SK-N-SH (cell line): ENCODE results near the gene MIA. TPM values are rescaled to one million over a fixed set of nuclear protein-coding genes. Genes with fewer than 3 reads are reported as not detected.
"Not testable (repeated sequence)": the region's sequence is repeated elsewhere in the genome, so short reads cannot be mapped to it uniquely, and the experiment has no call there.

Experiments
- CTCF ChIA-PET: fragments of 300-600, 350-600 bp; formaldehyde crosslinking; extraction: SDS; loops from one replicate; lab custom pipeline; 2021; lab: Yijun Ruan, JAX
- POLR2A ChIA-PET: fragments of 350-600 bp; sonication (Branson Sonifier 250); formaldehyde crosslinking; extraction: SDS; loops from one replicate; lab custom pipeline; 2020; ENCODE audit warnings: antibody characterized with exemption, inconsistent platforms; lab: Yijun Ruan, JAX
- DNase-seq: peaks from one replicate; pipeline ENCODE4 v3.0.0; 2012
- H2AFZ ChIP-seq: fragments of 200-600 bp; sonication (generic); 2 replicates; pipeline ENCODE4 v1.8.1; 2016; ENCODE audit warnings: antibody characterized with exemption, mild to moderate bottlenecking, low read depth
- H3F3A ChIP-seq: fragments of 200-600 bp; sonication (generic); replicated peaks from 2 replicates; pipeline ENCODE3; 2016; ENCODE audit warnings: antibody characterized with exemption, mild to moderate bottlenecking; ENCODE audit not compliant: insufficient read depth
- H3K27ac ChIP-seq, 2 experiments: fragments of 200-500 bp in 1 of 2; fragments of 200-600 bp in 1 of 2; sonication (Bioruptor generic) in 1 of 2; sonication (generic), shearing (Covaris generic) in 1 of 2; 2 replicates each; pipeline versions ENCODE4 v1.5.1 to v1.6.1; 2014 to 2016; ENCODE audit warnings: low read depth in 2 of 2, inconsistent platforms in 1 of 2, low read length in 1 of 2, mild to moderate bottlenecking in 1 of 2, mixed read lengths in 1 of 2
- H3K27me3 ChIP-seq: fragments of 200-600 bp; sonication (generic), shearing (Covaris generic); 2 replicates; pipeline ENCODE4 v1.6.1; 2016; ENCODE audit warnings: mixed run types; ENCODE audit not compliant: insufficient read depth
- H3K36me3 ChIP-seq, 2 experiments: fragments of 200-500 bp in 1 of 2; fragments of 200-600 bp in 1 of 2; sonication (Bioruptor generic) in 1 of 2; sonication (generic) in 1 of 2; replicated peaks in 1 of 2; 2 replicates each; pipeline versions ENCODE3 to v1.5.1; 2014 to 2016; ENCODE audit warnings: low read length in 1 of 2, mild to moderate bottlenecking in 1 of 2; ENCODE audit not compliant: insufficient read depth in 2 of 2, control insufficient read depth in 1 of 2
- H3K4me1 ChIP-seq, 2 experiments: fragments of 200-500 bp in 1 of 2; fragments of 200-600 bp in 1 of 2; sonication (Bioruptor generic) in 1 of 2; sonication (generic), shearing (Covaris generic) in 1 of 2; 2 replicates each; pipeline versions ENCODE4 v1.5.1 to v1.6.1; 2014 to 2016; ENCODE audit warnings: low read depth in 1 of 2, low read length in 1 of 2, mixed run types in 1 of 2; ENCODE audit not compliant: insufficient read depth in 2 of 2, control insufficient read depth in 1 of 2
- H3K4me2 ChIP-seq: fragments of 200-600 bp; sonication (generic), shearing (Covaris generic); 2 replicates; pipeline ENCODE4 v1.6.1; 2017; ENCODE audit warnings: mixed run types
- H3K4me3 ChIP-seq, 2 experiments: fragments of 200-500 bp in 1 of 2; fragments of 200-600 bp in 1 of 2; sonication (Bioruptor generic) in 1 of 2; sonication (generic), shearing (Covaris generic) in 1 of 2; 2 replicates each; pipeline versions ENCODE4 v1.5.1 to v1.8.1; 2014 to 2016; ENCODE audit warnings: low read depth in 2 of 2, inconsistent platforms in 1 of 2, low read length in 1 of 2, mild to moderate bottlenecking in 1 of 2, mixed read lengths in 1 of 2, moderate library complexity in 1 of 2
- H3K79me2 ChIP-seq: fragments of 200-600 bp; sonication (generic); 2 replicates; pipeline ENCODE4 v1.8.1; 2017; ENCODE audit warnings: mild to moderate bottlenecking; ENCODE audit not compliant: insufficient read depth
- H3K9ac ChIP-seq: fragments of 200-600 bp; sonication (generic); 2 replicates; pipeline ENCODE4 v1.6.1; 2017; ENCODE audit warnings: mixed run types
- H3K9me2 ChIP-seq: fragments of 200-600 bp; sonication (generic); 2 replicates; pipeline ENCODE4 v1.6.1; 2017; ENCODE audit warnings: mixed run types
- H3K9me3 ChIP-seq: fragments of 200-600 bp; sonication (generic); 2 replicates; pipeline ENCODE4 v1.6.1; 2017; ENCODE audit warnings: mixed run types, mild to moderate bottlenecking, moderate library complexity
- H4K20me1 ChIP-seq: fragments of 200-600 bp; sonication (generic); 2 replicates; pipeline ENCODE4 v1.6.1; 2017; ENCODE audit warnings: mild to moderate bottlenecking, mixed run types; ENCODE audit not compliant: insufficient read depth
- WGBS: methylation state at CpG from one replicate; pipeline ENCODE4 v1.1.6; 2017; ENCODE audit warnings: low lambda C conversion rate; 5-methylcytosine and 5-hydroxymethylcytosine counted together
- polyA plus RNA-seq, 3 experiments: library from polyadenylated mRNA; depleted of rRNA; stranded (reverse); fragments of >200 nt; gene quantifications; 2 replicates each; pipeline ENCODE4 v1.2.3, GENCODE V29; 2012

Gene MIA
- polyA plus RNA-seq, 1 of the 3 experiments (the other 2 are of a cell fraction): not detected

DNA sequence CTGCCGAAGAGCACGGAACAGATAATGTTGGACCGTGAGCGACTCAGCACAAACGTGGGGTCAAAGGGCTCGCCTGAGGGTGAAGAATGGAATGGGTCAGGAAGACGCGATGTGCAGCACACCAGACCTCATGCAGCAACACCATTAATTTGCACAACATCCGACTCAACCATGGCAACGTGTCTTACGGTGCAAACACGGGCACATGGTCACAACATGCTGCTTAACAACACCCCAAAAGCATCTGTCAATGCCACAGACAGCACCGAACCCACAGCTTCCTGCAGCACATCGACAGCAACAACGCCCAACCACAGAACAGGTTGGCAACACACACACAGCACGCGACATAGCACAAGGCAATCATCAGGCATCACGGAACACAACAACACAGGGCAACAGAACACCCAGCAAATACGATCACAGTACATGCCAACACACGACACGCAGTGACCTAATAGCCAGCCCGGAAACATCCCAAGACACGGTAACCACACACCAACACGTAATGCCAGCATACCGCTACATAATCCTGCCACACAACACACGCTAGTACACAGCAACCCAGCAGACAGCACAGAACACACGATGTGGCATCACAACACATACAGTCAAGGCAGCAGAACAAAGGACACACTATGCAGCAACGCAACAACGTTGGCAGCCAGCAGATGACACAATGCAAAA lies 51.5 kb downstream of the MIA start:
- H3K9me2 ChIP-seq, CTCF ChIA-PET: not testable (repeated sequence)

More for the DNA sequence above, 51.5 kb downstream of the MIA start:
- H3F3A ChIP-seq, H3K4me2 ChIP-seq, H3K27me3 ChIP-seq, DNase-seq, H3K4me3 ChIP-seq, H4K20me1 ChIP-seq, H3K27ac ChIP-seq, H3K9me3 ChIP-seq, H3K9ac ChIP-seq, H3K79me2 ChIP-seq, H2AFZ ChIP-seq, POLR2A ChIA-PET, H3K4me1 ChIP-seq: not testable (repeated sequence)
- WGBS: 92% methylated on average over 29 of the region's 29 CpGs
- peaks cover 3 to 24% of the 10 kb centered on the region in 2 experiments for H3K36me3 ChIP-seq

Other genes with a start within 250 kb of the MIA start
- gene SHKBP1, start 198.6 kb upstream of the MIA start, polyA plus RNA-seq (2012; rRNA removed): 49.1 and 62.7 TPM in 2 replicates
- gene LTBP4, start 174.2 kb upstream of the MIA start, polyA plus RNA-seq (2012; rRNA removed): 15.9 and 24.8 TPM in 2 replicates
- 38.8 and 54.6 TPM in 2 replicates for gene NUMBL, start 84.9 kb upstream of the MIA start, polyA plus RNA-seq (2012; rRNA removed)
- gene COQ8B, start 58.6 kb upstream of the MIA start, polyA plus RNA-seq (2012; rRNA removed): 41.9 and 43.8 TPM in 2 replicates
- gene ITPKC, start 58.4 kb upstream of the MIA start, polyA plus RNA-seq (2012; rRNA removed): 6.3 and 7.4 TPM in 2 replicates
- gene ACTMAP, start 25.0 kb upstream of the MIA start, polyA plus RNA-seq (2012; rRNA removed): 4.5 and 6.4 TPM in 2 replicates
- 69.5 and 121 TPM in 2 replicates for gene SNRPA, start 24.3 kb upstream of the MIA start, polyA plus RNA-seq (2012; rRNA removed)
- gene RAB4B, start 2.7 kb downstream of the MIA start, polyA plus RNA-seq (2012; rRNA removed): 49.1 and 53.2 TPM in 2 replicates
- 39.7 and 43.0 TPM in 2 replicates for gene EGLN2, start 23.7 kb downstream of the MIA start, polyA plus RNA-seq (2012; rRNA removed)
- not detected in 2 replicates for gene CYP2A6, start 74.9 kb downstream of the MIA start, polyA plus RNA-seq (2012; rRNA removed)
- not detected in 2 replicates for gene CYP2A7, start 106.7 kb downstream of the MIA start, polyA plus RNA-seq (2012; rRNA removed)
- not detected in 2 replicates for gene CYP2B6, start 215.8 kb downstream of the MIA start, polyA plus RNA-seq (2012; rRNA removed)